CD4-positive, alpha-beta T cell treated with Interleukin-4 for 1 hour (primary cell): ENCODE measurements around the gene SKIL.

Experiments
- DNase-seq, 2 donors: peaks; one replicate each; pipeline ENCODE4 v3.0.0-alpha.2; 2020 to 2022

SKIL gene

GRCh38 chr3:170352936-170353335 is 4.6 kb upstream of the SKIL start:
- DNase-seq = peak in 1 of 2 donors; percentile 43

DNA sequence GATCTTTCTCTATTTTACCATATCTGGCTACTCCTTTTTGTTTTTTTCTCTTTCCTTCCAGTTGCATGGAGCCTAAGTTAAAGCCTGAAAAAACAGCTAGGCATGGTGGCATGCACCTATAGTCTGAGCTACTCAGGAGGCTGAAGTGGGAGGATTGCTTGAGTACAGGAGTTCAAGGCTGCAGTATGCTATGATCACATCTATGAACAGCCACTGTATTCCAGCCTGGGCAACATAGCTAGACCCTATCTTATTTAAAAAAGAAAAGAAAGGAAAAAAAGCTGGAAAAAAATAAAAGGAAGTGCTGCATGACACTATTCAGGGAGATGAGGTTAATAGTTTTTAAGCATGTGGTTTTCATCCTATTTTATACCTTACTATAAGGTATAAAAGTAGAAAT is 4.0 kb upstream of the SKIL start:
- DNase-seq = no peak

GRCh38 chr3:170354760-170355159 is 2.8 kb upstream of the SKIL start:
- no peak for DNase-seq

GRCh38 chr3:170355738-170356595 is 1.5 kb upstream of the SKIL start:
- peak; percentile 51 to 67 for DNase-seq

- peak in 1 of 2 donors; percentile 74 for DNase-seq
Observed at GRCh38 chr3:170356596-170357175, 829 bp upstream of the SKIL start.

DNA sequence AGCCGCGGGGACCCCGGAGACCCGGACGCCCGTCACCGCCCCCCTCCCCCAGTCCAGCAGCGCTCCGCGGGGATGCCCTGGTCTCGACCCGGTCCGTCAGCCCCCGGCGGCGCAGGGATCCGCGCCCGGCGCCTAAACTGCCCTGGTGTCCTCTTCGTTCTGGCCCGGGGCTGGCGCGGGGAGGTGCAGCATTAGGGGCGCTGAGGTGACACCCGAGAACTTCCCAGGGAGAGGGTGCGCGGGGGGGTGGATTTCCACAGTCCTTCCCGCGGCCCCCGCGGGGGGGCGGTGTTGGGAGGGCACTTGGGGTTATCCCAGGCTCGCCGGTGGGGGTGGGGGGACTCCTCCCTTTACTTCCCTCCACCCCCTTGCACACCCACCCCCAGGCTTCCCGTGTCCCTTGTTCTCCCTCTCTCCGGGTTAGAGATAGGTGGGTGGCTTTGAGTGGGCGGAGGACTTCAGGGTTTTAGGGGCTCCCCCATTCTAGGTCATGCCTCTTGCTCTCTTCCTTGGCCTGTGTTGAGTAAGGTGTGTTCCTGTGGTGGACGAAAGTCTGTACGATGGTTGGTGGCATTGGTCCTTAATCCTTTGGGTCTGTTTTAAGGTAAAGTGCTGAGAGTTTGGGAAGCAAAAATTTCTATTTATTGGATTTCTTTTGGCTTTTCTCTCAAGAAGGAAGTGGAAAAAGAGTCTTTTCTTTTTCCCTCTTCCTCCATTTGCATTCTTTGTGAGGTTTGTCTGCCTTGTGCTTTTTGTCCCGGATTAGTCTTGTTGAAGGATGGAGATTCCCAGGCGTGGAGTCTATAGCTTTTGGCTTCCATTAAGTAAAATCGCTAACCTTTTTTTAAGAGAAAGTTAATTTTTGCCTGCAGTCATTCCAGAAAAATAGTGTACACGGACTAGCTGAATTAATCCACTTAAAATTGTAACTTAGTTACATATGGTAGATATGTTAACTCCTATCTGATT is 811 bp downstream of the SKIL start:
- DNase-seq = peak; percentile 83 to 85

DNA sequence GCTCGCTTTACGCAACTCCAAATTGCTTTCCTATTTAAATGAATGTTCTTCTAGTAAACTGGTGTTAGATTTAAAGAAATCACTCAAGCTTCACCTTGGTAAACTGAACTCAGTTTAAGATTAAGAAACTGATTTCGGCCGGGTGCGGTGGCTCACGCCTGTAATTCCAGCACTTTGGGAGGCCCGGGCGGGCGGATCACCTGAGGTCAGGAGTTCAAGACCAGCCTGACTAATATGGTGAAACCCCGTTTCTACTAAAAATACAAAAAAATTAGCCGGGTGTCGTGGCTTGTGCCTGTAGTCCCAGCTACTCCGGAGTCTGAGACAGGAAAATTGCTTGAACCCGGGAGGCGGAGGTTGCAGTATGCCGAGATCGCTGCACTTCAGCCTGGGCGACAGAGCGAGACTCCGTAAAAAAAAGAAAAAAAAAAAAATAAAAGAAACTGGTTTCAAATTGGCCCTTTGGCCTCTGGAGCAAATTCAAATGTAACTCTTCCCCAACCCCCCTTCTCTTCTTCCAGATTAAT is 1.7 kb downstream of the SKIL start:
- DNase-seq = no peak

- no peak for DNase-seq
Observed at GRCh38 chr3:170360466-170360865, 3.0 kb downstream of the SKIL start.

DNA sequence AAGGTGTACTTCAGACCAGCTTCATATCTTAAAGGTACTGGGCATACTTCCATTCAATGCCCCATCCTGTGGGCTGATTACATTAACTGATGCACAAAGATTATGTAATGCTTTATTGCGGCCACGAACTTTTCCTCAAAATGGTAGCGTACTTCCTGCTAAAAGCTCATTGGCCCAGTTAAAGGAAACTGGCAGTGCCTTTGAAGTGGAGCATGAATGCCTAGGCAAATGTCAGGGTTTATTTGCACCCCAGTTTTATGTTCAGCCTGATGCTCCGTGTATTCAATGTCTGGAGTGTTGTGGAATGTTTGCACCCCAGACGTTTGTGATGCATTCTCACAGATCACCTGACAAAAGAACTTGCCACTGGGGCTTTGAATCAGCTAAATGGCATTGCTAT is 3.4 kb downstream of the SKIL start:
- no peak for DNase-seq

DNA sequence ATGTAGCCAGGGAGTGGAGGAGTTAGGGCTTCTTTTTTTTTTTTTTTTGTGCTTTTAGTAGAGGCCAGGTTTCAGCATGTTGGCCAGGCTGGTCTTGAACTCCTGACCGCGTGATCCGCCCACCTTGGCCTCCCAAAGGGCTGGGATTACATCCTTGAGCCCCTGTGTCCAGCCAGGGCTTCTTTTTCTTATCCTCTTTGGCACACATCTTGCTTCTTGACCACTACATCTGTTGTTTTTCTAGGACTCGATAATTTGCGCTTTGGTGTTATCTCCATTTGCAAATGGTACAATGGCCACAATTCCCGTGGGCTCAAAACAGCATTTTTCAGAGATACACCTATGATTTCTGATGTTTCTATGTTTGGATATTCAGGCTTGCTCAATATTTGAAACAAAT is 4.2 kb downstream of the SKIL start:
- DNase-seq = no peak

- DNase-seq = no peak
Observed at GRCh38 chr3:170363471-170363994, 6.0 kb downstream of the SKIL start.

DNA sequence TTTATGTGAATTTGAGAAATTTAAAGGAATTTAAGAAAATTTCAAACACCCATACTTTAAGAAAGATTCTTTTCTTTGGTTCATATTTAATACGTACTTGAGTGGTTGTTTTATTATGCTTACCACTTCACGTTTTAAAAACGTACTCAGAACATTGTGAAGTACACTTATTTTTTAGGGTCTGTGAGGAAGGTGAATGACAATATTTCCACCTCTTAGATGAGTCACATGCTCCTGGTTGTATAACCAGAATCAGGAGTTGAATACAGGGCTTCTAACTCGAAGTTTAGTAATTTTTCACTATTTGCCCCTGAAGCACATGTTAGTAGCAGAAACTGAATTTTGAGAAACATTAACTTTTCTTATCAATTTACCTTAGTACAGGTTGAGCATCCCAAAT is 7.5 kb downstream of the SKIL start:
- no peak for DNase-seq

DNA sequence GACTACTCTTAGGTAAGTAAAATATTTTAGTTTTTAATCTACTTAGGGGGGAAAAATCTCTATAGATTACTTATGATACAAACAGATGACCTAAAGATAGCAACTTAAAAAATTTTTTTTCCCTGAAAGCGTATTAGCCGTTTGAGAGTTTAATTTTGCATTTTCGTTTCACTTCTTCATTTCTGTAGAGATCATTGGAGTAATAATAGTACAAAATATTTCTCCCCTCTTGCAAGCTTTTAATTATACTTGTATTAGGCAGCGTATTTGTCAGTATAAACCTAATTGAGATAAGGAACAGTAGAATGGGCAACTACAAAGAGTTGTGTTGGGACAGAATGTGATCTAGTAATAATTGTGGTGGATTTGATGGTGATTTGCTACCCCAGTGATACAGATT is 10.3 kb downstream of the SKIL start:
- no peak for DNase-seq

DNA sequence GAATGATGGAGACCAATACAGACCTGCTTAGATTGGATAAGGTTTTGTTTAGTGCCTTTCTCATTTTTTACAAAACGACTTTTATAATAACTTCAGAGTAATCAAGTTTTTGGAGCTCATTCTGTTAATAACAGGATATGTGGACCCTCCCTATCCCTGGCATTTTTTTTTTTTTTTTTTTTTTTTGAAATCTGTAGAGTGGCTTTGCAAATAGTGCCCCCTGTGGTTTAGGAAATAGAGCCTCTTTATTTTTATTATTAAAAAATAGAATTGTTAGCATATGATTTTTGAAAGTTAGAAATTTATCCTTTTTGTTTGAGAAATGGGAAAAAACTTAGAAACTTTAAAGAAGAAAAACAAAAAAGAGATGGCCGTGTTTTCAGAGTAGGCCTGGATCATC is 11.4 kb downstream of the SKIL start:
- no peak for DNase-seq

DNA sequence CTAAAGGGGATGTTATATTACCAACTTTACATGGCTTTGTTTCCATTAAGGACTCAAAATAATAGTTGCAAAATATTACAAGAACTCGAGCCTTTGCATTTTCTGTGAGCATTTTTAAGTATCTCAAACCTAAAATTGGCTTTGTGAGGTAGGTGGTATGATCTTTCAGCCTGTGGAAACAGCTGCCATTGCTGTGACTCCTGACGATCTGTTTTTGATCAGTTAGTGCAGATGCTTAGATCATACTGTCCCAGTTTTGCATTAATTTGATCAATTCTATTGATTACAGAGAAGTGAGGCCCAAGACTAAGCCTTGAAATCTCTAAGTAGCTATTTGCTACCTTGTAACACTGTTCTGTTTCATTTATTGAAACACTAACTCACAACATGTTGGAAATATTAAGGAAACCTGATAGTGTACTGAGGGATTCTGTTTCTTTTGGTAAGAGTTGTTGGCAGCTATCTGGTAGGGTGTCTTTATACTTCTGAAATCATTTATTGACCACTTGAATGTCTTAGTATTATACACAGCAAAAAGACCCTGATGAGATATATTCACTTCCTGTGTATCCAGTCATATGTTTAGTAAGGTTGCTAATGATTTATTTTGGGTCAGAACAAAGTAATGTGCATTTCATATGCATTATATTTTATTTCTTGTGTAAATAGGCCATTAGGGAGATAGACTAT is 14.8 kb downstream of the SKIL start:
- DNase-seq = no peak

- no peak for DNase-seq
Observed at GRCh38 chr3:170383567-170383966, 26.1 kb downstream of the SKIL start.

DNA sequence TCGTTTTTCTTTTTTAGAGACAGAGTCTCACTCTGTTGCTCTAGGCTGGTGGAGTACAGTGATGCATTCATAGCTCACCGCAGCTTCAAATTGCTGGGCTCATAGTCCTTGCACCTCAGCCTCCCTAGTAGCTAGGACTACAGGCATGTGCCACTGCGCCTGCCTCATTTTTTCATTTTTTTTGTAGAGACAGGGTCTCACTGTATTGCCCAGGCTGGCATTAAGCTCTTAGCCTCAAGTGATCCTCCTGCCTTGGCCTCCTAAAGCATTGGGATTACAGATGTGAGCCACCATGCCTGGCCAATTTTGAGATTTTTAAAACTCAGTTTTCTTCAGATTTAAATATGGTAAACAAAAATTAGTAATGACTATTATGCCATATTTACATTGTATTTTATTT is 29.0 kb downstream of the SKIL start:
- DNase-seq = no peak

DNA sequence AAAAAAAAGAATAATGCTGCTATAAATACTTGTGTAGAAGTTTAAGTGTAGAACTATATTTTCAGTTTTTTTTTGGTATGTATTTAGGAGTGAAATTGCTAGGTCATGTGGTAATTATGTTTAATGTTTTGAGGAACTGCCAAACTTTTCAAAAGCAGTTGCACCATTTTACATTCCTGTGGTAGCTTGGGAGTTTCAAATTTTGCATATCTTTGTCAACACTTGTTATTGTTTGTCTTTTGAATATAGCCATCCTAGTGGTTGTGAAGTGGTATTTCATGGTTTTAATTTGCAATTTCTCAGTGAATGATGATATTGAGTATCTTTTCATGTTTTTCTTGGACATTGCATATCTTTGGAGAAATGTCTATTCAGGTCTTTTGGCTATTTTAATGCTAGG is 30.4 kb downstream of the SKIL start:
- no peak for DNase-seq

GRCh38 chr3:170391108-170391507 is 33.6 kb downstream of the SKIL start:
- DNase-seq = no peak

- DNase-seq = no peak
Observed at GRCh38 chr3:170397685-170398084, 40.2 kb downstream of the SKIL start.

DNA sequence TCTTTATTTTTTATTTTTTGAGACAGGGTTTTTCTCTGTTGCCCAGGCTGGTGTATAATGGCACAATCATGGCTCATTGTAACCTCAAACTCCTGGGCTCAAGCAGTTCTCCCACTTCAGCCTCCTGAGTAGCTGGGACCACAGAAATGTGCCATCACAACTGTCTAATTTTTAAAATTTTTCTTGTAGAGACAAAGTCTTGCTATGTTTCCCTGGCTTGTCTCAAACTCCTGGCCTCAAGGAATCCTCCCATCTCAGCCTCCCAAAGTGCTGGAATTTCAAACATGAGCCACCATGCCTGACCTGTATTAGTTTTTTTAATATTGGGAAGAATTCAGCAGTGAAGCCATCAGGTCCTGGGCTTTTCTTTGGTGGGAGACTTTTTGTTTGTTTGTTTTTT is 47.6 kb downstream of the SKIL start:
- no peak for DNase-seq

DNA sequence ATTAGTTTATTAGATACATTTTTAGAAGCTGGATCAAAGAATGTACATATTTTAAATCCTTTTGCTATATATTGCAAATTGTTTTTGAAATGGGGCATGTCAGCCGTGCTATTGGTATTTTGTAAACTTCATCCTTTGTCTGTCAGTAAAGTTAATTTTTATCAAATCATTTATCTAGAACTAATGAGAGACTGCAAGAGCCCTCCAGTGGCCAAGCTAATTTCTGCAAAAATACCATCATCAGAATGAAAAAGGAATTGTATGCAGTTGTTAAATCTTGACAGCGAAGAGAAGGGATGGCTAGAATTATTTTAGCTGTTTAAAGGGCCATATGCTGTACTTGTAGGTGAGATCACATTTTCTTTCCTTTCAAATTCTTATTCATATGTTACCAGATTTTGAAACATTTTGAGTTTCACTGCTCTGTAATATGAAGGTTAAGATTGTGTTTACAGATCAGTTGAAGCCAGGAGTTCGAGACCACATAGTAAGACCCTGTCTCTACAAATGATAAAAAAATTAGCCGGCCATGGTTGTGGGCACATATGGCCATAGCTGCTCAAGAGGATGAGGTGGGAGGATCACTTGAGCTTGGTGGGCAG is 53.0 kb downstream of the SKIL start:
- peak in 1 of 2 donors; percentile 8 for DNase-seq
